Left lung (tissue), 10 donors: ENCODE data around the gene CNTNAP1. TPM values are rescaled to one million over a fixed set of nuclear protein-coding genes. Genes with fewer than 3 reads are reported as not detected.

Experiments used
- ATAC-seq: fragments of 200-7000 bp; cut with Tn5 transposase; one replicate; pipeline ENCODE4 v1.9.1; 2020; ENCODE audit warnings: moderate library complexity
- DNase-seq, 4 donors: peaks; one replicate each; pipeline ENCODE4 v3.0.0-alpha.2; 2013 to 2020
- H3K27ac ChIP-seq, 2 donors: fragments of 200-600 bp; sonication (generic) in 1 of 2; one replicate each; pipeline versions ENCODE4 v1.5.0 to v1.8.0; 2020 to 2021
- H3K27me3 ChIP-seq, 2 donors: fragments of 200-600 bp; sonication (generic) in 1 of 2; one replicate each; pipeline versions ENCODE4 v1.5.0 to v1.8.0; 2020 to 2021
- H3K36me3 ChIP-seq, 2 donors: fragments of 200-600 bp; sonication (generic) in 1 of 2; one replicate each; pipeline versions ENCODE4 v1.5.0 to v1.8.0; 2020 to 2021
- H3K4me1 ChIP-seq, 2 donors: fragments of 200-600 bp; one replicate each; pipeline ENCODE4 v1.8.0; 2021
- H3K4me3 ChIP-seq, 2 donors: fragments of 200-600 bp; sonication (generic) in 1 of 2; one replicate each; pipeline versions ENCODE4 v1.5.0 to v1.8.0; 2020 to 2021; ENCODE audit warnings: mild to moderate bottlenecking in 1 of 2
- H3K9me3 ChIP-seq, 2 donors: fragments of 200-600 bp; sonication (generic) in 1 of 2; one replicate each; pipeline versions ENCODE4 v1.5.0 to v1.8.0; 2020 to 2021
- intact Hi-C, 2 donors: fragments of 100-400 bp; cut with DNase I; formaldehyde crosslinking; loops; one replicate each; pipeline versions ENCODE4 v1.11.2 to v1.14.2; 2022
- polyA plus RNA-seq, 6 donors: library from polyadenylated mRNA; unstranded; fragments of 120-200 nt; gene quantifications; one replicate each; pipeline ENCODE4 v1.2.1, GENCODE V29; 2013; ENCODE audit not compliant: insufficient read length in 6 of 6
- total RNA-seq, 2 donors: library from RNA; stranded (reverse); fragmentation: NEBNext Ultra II Directional; extraction: Animal tissue kit (Norgen Biotek cat#: 25700); gene quantifications; one replicate each; pipeline ENCODE4 v1.2.1, GENCODE V29; 2021
- TF ChIP-seq, protein P1 (sequence below), 2 donors: fragments of 200-600 bp; sonication (generic) in 1 of 2; IDR thresholded peaks; one replicate each; pipeline versions ENCODE4 v1.5.0 to v1.8.0; 2021; ENCODE audit warnings: antibody characterized with exemption in 2 of 2
- donor health status: DM: no; HTN: yes; CAD: no.
- donor health status: DM: no; HTN: no; CAD: no.

The CNTNAP1 gene
- total and polyA plus RNA-seq, 8 donors: 7.3 to 15.6 (median 11.2) TPM

- ATAC-seq: no peak
- intact Hi-C loops: no loop called here
- TF ChIP-seq, protein P1, sequence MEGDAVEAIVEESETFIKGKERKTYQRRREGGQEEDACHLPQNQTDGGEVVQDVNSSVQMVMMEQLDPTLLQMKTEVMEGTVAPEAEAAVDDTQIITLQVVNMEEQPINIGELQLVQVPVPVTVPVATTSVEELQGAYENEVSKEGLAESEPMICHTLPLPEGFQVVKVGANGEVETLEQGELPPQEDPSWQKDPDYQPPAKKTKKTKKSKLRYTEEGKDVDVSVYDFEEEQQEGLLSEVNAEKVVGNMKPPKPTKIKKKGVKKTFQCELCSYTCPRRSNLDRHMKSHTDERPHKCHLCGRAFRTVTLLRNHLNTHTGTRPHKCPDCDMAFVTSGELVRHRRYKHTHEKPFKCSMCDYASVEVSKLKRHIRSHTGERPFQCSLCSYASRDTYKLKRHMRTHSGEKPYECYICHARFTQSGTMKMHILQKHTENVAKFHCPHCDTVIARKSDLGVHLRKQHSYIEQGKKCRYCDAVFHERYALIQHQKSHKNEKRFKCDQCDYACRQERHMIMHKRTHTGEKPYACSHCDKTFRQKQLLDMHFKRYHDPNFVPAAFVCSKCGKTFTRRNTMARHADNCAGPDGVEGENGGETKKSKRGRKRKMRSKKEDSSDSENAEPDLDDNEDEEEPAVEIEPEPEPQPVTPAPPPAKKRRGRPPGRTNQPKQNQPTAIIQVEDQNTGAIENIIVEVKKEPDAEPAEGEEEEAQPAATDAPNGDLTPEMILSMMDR (IDR thresholded peaks at IDR 0.05): no peak
- Histone ChIP-seq H3K4me1 (no peaks in the 10 kb centered on the region), H3K4me3 (no peak overlapping the region), H3K27me3 (peaks cover 0 to 10% of the 10 kb centered on the region in 2 donors), H3K36me3 (no peaks in the 10 kb centered on the region), H3K9me3 (no peaks in the 10 kb centered on the region), H3K27ac (no peak overlapping the region)
- no peak for DNase-seq
These were observed 40.0 kb upstream of the CNTNAP1 start for GRCh38 chr17:42642336-42642735.

GRCh38 chr17:42647778-42648177, 34.6 kb upstream of the CNTNAP1 start:
- intact Hi-C loops: no loop called here
- H3K27me3 ChIP-seq: peaks cover 0 to 5% of the 10 kb centered on the region in 2 donors
- H3K36me3 ChIP-seq: no peaks in the 10 kb centered on the region
- no peaks in the 10 kb centered on the region for H3K4me1 ChIP-seq
- TF ChIP-seq, protein P1 (IDR thresholded peaks at IDR 0.05): no peak
- no peak overlapping the region for H3K4me3 ChIP-seq
- H3K9me3 ChIP-seq: no peaks in the 10 kb centered on the region
- no peak overlapping the region for H3K27ac ChIP-seq
- ATAC-seq (no peak), DNase-seq (no peak)

- no peak for DNase-seq
- TF ChIP-seq, protein P1 (IDR thresholded peaks at IDR 0.05): no peak
- H3K9me3 ChIP-seq: no peaks in the 10 kb centered on the region
- intact Hi-C loops: no loop called here
- no peak for ATAC-seq
- peaks cover 0 to 14% of the 10 kb centered on the region in 2 donors for H3K27me3 ChIP-seq
- H3K27ac ChIP-seq: no peak overlapping the region
- peaks cover 0 to 4% of the 10 kb centered on the region in 2 donors for H3K4me1 ChIP-seq
- no peaks in the 10 kb centered on the region for H3K36me3 ChIP-seq
- no peak overlapping the region for H3K4me3 ChIP-seq
These were observed 30.9 kb upstream of the CNTNAP1 start for GRCh38 chr17:42651392-42651791.

DNA sequence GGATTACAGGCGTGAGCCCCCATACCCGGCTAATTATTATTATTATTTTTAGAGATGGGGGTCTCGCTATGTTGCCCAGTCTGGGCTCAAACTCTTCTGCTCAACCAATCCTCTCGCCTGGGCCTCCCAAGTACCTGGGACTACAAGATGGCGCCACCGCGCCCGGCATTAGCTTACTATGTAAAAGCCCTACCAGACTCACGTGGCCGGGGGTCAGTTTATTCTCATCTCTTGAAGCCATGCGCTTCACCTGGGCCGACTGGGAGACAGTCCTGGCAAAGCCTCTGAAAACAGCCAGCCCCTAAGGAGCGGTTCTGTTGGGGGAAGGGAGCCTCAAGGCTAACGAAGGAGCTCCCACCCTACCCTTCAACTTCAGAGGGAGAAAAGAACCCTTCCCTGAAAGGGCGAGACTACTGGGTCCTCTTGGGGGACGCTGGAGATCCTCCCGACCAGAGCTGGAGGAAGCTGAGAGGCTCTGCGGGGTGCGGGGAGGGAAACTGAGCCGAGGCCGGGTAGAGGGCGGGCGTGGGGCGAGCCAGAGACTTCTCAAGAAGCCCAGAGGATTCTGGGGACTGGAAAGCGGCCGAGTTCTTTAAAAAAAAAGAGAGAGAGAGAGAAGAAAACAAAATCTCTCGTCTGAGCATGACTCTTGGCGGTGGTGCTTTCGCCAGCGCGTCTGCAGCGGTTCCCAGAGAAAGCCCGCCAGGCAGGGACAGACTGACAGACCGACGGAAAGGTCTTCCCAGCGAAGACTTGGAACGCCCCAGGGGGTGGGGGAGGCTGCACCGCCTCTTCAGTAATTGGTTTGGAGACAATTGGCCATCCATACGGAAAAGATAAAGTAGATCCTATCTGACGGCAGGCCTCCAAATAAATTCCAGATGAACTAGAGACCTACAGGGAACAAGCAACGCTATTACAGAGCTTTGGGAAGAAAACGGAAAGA, 28.9 kb upstream of the CNTNAP1 start:
- TF ChIP-seq, protein P1 (IDR thresholded peaks at IDR 0.05): no peak
- Histone ChIP-seq H3K27me3 (peaks cover 0 to 14% of the 10 kb centered on the region in 2 donors), H3K36me3 (no peaks in the 10 kb centered on the region), H3K4me1 (peaks cover 0 to 5% of the 10 kb centered on the region in 2 donors), H3K27ac (peak overlapping the region; percentile 34 to 79), H3K4me3 (peak overlapping the region; percentile 10 to 26), H3K9me3 (no peaks in the 10 kb centered on the region)
- ATAC-seq (peak; percentile 82), DNase-seq (peak in 3 of 4 donors; percentile 60 to 90 (median 79))
- intact Hi-C loops: no loop called here

GRCh38 chr17:42655528-42655927, 26.8 kb upstream of the CNTNAP1 start:
- Histone ChIP-seq H3K4me3 (no peak overlapping the region), H3K27ac (no peak overlapping the region), H3K4me1 (peaks cover 0 to 17% of the 10 kb centered on the region in 2 donors), H3K27me3 (peaks cover 0 to 14% of the 10 kb centered on the region in 2 donors), H3K36me3 (no peaks in the 10 kb centered on the region), H3K9me3 (no peaks in the 10 kb centered on the region)
- TF ChIP-seq, protein P1 (IDR thresholded peaks at IDR 0.05): no peak
- DNase-seq (no peak), ATAC-seq (no peak)
- intact Hi-C loops: no loop called here
